ENCODE results near the gene NYNRIN.
A peak's percentile ranks its signal among the peaks of the same experiment; 100 is the strongest.
"Not testable (repeated sequence)": the region's sequence is repeated elsewhere in the genome, so short reads cannot be mapped to it uniquely, and the experiment has no call there.

NYNRIN gene

DNA sequence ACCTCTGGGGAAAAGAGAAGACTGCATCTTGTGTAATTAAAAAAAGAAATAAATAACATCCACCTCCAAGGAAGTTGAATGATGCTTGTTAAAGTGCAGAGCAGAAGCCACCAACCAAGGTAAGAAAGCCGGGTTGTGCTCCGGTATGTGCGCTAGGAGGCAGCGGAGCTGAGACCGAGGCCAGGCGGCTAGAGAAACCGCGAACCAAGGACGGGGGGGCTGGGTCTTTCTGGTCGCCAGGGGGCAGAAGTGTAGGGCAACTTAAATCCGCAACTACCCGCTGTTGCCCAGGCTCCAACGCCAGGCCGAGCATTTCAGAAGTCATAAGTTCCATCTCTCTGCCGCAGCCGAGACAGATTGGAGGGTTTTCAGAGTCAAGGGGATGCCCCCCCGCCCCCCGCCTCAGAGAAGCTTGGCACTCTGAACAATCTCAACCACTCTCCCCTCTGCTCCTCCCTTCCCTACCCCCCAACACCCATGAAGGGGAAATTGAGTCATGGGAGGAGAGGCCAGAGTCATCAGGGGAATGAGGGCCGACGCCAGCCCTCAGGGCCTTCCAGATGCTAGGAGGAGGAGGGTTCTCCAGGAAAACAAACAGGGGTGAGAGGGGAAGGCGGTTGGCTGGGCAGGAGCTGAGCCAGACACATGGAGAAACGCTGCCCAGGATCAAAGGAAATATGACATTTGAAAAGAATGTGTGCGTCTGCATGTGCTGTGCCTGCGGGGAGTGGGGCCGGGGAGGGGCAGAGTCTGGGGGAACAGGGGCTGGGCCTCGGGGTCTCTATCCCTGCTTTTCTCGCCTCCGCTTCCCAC lies 33.0 kb upstream of the NYNRIN start:
- Mint-ChIP-seq H3K4me3 (peak overlapping the region; percentile 42 to 44), H3K9me3 (no peaks in the 10 kb centered on the region), H3K36me3 (ENCODE audit: insufficient read depth) (no peaks in the 10 kb centered on the region), H3K4me1 (ENCODE audit: low read depth in 2 of 2) (peaks cover 25 to 26% of the 10 kb centered on the region in 2 donors), H3K27me3 (peaks cover 68 to 74% of the 10 kb centered on the region in 2 donors), H3K27ac (no peak overlapping the region)
- DNase-seq = peak; percentile 35 to 49 (median 46)
- ATAC-seq (replicated peaks) = peak; percentile 66

DNA sequence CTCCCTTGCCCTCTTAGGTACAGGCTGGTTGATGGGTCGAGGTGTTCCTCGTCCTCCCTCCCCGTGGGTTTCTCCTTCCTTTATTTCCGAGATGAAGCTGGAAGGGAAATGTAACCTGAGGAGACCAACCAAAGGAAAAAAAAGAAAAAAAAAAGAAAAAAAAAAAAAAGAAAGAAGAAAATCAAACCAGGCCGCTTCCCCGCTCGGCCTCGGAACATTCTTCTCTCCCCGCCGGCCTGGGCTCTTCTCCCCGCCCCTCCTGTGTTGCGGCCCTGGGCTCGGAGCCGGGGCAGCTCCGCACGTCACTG lies 32.4 kb upstream of the NYNRIN start:
- no peak overlapping the region for H3K27ac Mint-ChIP-seq
- H3K9me3 Mint-ChIP-seq = no peaks in the 10 kb centered on the region
- peaks cover 63 to 74% of the 10 kb centered on the region in 2 donors for H3K27me3 Mint-ChIP-seq

DNA sequence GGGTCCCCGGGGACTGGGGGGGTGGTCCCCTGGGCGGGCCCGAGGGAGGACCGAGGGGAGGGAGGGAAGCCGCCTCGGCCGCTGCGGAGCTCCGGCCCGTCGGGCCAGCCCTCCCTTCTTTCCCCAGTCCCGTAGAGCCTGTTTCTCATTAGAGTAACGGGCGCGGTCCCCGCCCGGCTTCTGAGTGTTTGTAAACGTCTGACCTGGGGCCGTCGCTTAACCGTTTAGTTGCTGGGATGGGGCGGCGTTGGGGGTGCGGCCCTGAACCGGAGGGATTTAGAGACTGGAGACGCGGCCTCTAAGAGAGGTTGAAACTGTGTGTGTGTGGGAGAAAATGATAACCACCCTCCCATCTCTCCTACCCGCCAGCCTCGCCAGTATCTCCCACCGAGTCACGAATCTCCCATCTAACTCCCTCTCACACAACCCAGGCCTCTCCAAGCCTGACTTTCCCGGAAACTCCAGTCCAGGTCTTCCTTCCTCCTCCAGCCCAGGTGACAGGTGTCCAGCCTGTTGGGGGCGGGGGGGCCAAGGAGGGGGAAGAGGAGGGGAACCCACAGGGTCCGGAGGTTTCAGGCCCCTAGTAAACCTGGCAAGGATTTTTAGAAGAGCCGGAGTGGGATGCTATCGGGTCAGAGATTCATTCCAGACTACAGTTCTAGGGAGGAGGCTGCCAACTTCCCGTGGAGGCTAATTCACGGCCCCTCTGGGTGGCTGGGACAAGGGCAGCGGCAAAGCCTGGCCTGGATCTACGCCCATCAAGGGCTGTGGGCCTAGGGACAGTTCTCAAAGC lies 31.9 kb upstream of the NYNRIN start:
- H3K27me3 Mint-ChIP-seq = peaks cover 57 to 70% of the 10 kb centered on the region in 2 donors
- no peaks in the 10 kb centered on the region for H3K36me3 Mint-ChIP-seq (ENCODE audit: insufficient read depth)
- peak overlapping the region in 1 of 2 donors; percentile 15 for H3K27ac Mint-ChIP-seq
- ATAC-seq (replicated peaks) = peak; percentile 35
- H3K4me1 Mint-ChIP-seq (ENCODE audit: low read depth in 2 of 2) = peaks cover 25 to 26% of the 10 kb centered on the region in 2 donors
- DNase-seq = peak; percentile 12 to 17 (median 17)
- no peaks in the 10 kb centered on the region for H3K9me3 Mint-ChIP-seq
- peak overlapping the region; percentile 65 to 76 for H3K4me3 Mint-ChIP-seq

More for the DNA sequence above, 32.4 kb upstream of the NYNRIN start:
- Mint-ChIP-seq H3K4me3 (peak overlapping the region; percentile 42 to 44), H3K4me1 (ENCODE audit: low read depth in 2 of 2) (peaks cover 25 to 26% of the 10 kb centered on the region in 2 donors), H3K36me3 (ENCODE audit: insufficient read depth) (no peaks in the 10 kb centered on the region)
- ATAC-seq (replicated peaks) (no peak), DNase-seq (no peak)

DNA sequence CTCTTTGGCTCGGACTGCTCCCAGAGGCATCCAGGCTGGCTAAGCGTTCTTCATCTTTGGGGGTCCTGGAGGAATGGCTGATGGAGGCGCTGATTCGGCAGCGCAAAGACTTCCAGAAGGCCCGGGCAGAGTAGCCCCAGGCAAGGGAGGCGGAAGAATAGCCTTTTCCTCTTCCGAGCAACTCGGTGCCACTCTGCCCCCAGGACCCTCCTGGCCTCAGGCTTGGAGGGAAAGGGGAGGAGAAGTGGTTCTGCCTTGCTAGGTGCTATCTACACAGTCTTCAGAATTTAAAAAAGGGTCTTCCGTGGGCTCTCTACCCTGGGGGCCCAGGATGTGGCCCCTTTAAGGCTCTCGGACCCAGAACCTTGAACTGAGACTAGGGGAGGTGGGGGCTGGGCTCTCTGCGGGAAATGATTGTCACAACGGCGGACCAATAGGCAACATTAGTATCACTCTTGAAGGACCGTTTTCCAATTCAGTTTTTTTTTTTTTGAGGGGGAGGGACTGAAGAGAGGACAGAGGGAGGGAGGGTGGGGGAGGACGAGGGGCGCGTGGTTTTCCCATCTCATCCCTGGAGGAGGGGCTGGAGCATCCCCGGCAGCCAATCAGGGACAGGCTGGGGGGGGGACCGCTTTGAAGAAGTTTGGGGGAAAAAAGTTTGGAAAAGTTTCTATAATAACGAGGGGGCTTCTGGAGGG lies 31.1 kb upstream of the NYNRIN start, which contains the start of gene NFATC4:
Gene NFATC4 (plus strand): TSS at position 671 of the 698 bp plus-strand sequence. CDS start 157 bp downstream, outside the sequence.
- Mint-ChIP-seq H3K4me3 (peak within 1 kb of the TSS; percentile 70 to 78), H3K27ac (peak within 1 kb of the TSS; percentile 20 to 54)

DNA sequence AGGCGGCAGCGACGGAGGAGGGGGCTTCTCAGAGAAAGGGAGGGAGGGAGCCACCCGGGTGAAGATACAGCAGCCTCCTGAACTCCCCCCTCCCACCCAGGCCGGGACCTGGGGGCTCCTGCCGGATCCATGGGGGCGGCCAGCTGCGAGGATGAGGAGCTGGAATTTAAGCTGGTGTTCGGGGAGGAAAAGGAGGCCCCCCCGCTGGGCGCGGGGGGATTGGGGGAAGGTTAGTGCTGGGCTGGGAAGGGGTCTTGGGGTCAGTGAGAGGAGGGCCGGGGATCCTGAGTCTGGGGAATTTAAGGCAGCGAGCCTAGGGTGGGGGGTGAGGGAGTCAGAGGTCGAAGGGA lies 30.6 kb upstream of the NYNRIN start:
- H3K9me3 Mint-ChIP-seq = no peaks in the 10 kb centered on the region
- peak overlapping the region; percentile 65 to 76 for H3K4me3 Mint-ChIP-seq
- no peak overlapping the region for H3K27ac Mint-ChIP-seq
- peaks cover 25 to 26% of the 10 kb centered on the region in 2 donors for H3K4me1 Mint-ChIP-seq (ENCODE audit: low read depth in 2 of 2)
- DNase-seq (no peak), ATAC-seq (replicated peaks) (no peak)
- H3K36me3 Mint-ChIP-seq (ENCODE audit: insufficient read depth) = no peaks in the 10 kb centered on the region
- H3K27me3 Mint-ChIP-seq = peaks cover 48 to 70% of the 10 kb centered on the region in 2 donors

More for the DNA sequence above, 31.1 kb upstream of the NYNRIN start, which contains the start of gene NFATC4:
- no peak for DNase-seq
- no peaks in the 10 kb centered on the region for H3K9me3 Mint-ChIP-seq
- peaks cover 25 to 26% of the 10 kb centered on the region in 2 donors for H3K4me1 Mint-ChIP-seq (ENCODE audit: low read depth in 2 of 2)
- ATAC-seq (replicated peaks) = no peak
- H3K36me3 Mint-ChIP-seq (ENCODE audit: insufficient read depth) = no peaks in the 10 kb centered on the region
- peaks cover 53 to 70% of the 10 kb centered on the region in 2 donors for H3K27me3 Mint-ChIP-seq

DNA sequence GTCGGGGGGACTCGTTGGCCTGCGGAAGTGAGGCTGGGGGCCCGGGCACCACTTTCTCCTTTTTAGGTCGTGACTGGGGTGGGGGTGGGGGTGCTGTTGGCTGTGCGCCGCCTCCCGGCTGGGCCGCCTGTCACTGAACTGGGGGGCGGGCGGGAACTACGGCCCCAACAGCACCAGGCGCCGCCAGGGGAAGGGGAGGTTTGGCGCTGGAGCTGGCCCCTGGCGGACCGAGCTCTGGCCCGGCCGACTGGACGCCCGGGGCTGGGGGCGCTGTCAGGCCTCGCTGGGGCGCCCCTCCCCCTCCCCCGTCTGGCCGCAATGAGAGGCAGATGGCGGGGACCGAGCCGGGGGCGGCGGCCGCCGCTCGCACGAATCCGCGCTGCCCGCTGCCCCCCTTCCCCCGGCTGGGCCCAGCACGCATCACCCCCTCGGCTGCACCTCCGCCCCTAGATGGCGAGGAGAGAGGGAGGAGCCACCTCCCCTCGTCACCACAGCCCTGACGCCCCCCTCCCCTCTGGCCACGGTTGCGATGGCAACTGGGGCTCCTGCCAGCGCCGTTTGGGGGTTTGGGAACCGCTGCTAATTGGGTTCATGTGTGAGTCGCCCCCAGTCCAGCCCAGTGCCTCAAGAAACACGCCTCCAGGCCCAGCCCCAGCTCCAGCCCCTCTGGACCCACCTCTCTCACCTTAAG lies 30.1 kb upstream of the NYNRIN start:
- H3K4me1 Mint-ChIP-seq (ENCODE audit: low read depth in 2 of 2) = peaks cover 25 to 26% of the 10 kb centered on the region in 2 donors
- no peaks in the 10 kb centered on the region for H3K36me3 Mint-ChIP-seq (ENCODE audit: insufficient read depth)
- peak overlapping the region; percentile 70 to 78 for H3K4me3 Mint-ChIP-seq
- peak; percentile 67 for ATAC-seq (replicated peaks)
- H3K27me3 Mint-ChIP-seq = peaks cover 46 to 70% of the 10 kb centered on the region in 2 donors
- DNase-seq = peak; percentile 43 to 48 (median 47)
- H3K27ac Mint-ChIP-seq = peak overlapping the region; percentile 20 to 54
- no peaks in the 10 kb centered on the region for H3K9me3 Mint-ChIP-seq

DNA sequence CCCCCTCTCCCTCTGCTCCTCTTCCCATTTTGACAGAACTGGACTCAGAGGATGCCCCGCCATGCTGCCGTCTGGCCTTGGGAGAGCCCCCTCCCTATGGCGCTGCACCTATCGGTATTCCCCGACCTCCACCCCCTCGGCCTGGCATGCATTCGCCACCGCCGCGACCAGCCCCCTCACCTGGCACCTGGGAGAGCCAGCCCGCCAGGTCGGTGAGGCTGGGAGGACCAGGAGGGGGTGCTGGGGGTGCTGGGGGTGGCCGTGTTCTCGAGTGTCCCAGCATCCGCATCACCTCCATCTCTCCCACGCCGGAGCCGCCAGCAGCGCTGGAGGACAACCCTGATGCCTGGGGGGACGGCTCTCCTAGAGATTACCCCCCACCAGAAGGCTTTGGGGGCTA lies 29.3 kb upstream of the NYNRIN start:
- ATAC-seq (replicated peaks) (no peak), DNase-seq (no peak)
- peaks cover 53 to 78% of the 10 kb centered on the region in 2 donors for H3K27me3 Mint-ChIP-seq
- H3K4me3 Mint-ChIP-seq = peak overlapping the region; percentile 70 to 78
- H3K9me3 Mint-ChIP-seq = no peaks in the 10 kb centered on the region
- H3K36me3 Mint-ChIP-seq (ENCODE audit: insufficient read depth) = no peaks in the 10 kb centered on the region
- H3K27ac Mint-ChIP-seq = peak overlapping the region; percentile 20 to 54
- H3K4me1 Mint-ChIP-seq (ENCODE audit: low read depth in 2 of 2) = peaks cover 25 to 26% of the 10 kb centered on the region in 2 donors

DNA sequence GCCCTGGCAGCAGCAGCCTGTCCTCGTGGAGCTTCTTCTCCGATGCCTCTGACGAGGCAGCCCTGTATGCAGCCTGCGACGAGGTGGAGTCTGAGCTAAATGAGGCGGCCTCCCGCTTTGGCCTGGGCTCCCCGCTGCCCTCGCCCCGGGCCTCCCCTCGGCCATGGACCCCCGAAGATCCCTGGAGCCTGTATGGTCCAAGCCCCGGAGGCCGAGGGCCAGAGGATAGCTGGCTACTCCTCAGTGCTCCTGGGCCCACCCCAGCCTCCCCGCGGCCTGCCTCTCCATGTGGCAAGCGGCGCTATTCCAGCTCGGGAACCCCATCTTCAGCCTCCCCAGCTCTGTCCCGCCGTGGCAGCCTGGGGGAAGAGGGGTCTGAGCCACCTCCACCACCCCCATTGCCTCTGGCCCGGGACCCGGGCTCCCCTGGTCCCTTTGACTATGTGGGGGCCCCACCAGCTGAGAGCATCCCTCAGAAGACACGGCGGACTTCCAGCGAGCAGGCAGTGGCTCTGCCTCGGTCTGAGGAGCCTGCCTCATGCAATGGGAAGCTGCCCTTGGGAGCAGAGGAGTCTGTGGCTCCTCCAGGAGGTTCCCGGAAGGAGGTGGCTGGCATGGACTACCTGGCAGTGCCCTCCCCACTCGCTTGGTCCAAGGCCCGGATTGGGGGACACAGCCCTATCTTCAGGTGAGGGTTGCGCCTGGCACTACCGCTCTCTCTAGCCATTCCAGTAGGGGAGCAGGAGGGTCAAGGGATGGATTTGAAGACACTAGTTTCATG lies 28.7 kb upstream of the NYNRIN start:
- H3K27ac Mint-ChIP-seq = no peak overlapping the region
- H3K4me3 Mint-ChIP-seq = no peak overlapping the region
- no peak for DNase-seq

DNA sequence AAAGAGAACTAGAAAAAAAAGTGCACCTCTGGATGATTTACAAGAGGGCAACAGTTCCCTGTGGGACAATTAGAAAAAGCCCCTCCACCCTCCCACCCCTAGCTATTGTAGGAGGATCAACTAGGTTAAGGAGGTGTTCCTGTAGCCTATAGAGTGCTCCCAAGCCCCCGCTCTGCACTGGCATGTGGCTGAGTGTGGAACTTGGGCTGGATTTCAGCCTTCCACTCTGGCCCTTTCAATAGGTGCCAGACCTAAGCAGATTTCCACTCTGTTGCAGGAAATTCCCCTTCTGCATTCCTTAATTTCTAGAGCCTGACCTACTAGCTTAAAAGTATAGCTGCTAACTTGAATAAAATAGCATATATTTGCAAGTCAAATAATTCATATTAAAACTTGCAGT lies 28.1 kb upstream of the NYNRIN start:
- Mint-ChIP-seq H3K27ac (no peak overlapping the region), H3K4me3 (no peak overlapping the region), H3K27me3 (peaks cover 52 to 76% of the 10 kb centered on the region in 2 donors), H3K36me3 (ENCODE audit: insufficient read depth) (no peaks in the 10 kb centered on the region), H3K9me3 (no peaks in the 10 kb centered on the region), H3K4me1 (ENCODE audit: low read depth in 2 of 2) (peaks cover 21 to 23% of the 10 kb centered on the region in 2 donors)
- no peak for ATAC-seq (replicated peaks)
- no peak for DNase-seq

More for the DNA sequence above, 28.7 kb upstream of the NYNRIN start:
- no peaks in the 10 kb centered on the region for H3K9me3 Mint-ChIP-seq
- H3K27me3 Mint-ChIP-seq = peaks cover 53 to 76% of the 10 kb centered on the region in 2 donors
- H3K36me3 Mint-ChIP-seq (ENCODE audit: insufficient read depth) = no peaks in the 10 kb centered on the region
- H3K4me1 Mint-ChIP-seq (ENCODE audit: low read depth in 2 of 2) = peaks cover 25 to 26% of the 10 kb centered on the region in 2 donors
- ATAC-seq (replicated peaks) = no peak

DNA sequence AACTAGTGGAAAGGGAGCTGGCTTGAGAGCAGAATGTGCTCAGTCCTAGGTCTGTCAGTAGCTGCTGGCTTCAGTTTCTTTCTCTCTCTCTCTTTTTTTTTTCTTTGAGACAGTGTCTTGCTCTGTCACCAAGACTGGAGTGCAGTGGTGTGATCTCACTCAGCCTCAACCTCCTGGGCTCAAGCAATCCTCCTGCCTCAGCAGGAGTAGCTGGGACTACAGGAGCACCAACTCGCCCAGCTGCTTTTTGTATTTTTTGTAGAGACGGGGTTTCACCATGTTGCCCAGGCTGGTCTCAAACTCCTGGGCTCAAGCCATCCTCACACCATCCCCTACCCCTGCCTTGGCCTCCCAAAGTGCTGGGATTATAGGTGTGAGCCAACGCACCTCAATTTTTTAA lies 27.2 kb upstream of the NYNRIN start:
- Mint-ChIP-seq H3K4me1 (ENCODE audit: low read depth in 2 of 2) (peaks cover 16 to 20% of the 10 kb centered on the region in 2 donors), H3K27me3 (peaks cover 47 to 76% of the 10 kb centered on the region in 2 donors)
- H3K27ac Mint-ChIP-seq; DNase-seq; H3K9me3 Mint-ChIP-seq; ATAC-seq (replicated peaks); H3K4me3 Mint-ChIP-seq; H3K36me3 Mint-ChIP-seq (ENCODE audit: insufficient read depth): not testable (repeated sequence)

DNA sequence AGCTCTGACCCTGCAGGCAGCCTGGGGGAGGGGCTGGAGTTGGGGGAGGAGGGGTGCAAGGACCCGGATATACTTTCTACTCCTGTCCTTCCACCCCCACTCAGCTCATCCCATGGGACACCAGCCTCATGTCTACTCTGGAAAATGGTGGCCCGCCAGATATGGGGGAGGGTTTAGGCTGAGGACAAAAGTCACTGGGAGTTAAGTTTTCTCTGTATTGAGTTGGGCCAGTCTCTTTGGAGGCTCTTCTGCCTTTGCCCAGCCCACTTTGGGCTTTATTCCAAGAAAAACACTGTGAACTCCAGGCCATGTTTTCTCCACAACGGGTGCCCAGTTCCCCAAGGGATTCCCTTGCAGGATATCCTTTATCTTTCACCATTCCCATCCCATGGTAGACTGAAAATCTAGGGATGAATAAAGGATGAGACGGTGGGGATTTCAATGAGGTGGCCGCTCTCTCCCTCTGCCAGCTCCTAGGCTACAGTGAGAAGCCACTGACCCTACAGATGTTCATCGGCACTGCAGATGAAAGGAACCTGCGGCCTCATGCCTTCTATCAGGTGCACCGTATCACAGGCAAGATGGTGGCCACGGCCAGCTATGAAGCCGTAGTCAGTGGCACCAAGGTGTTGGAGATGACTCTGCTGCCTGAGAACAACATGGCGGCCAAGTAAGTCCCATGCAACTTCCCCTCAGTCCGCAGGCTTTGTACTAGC lies 25.9 kb upstream of the NYNRIN start:
- no peak for ATAC-seq (replicated peaks)
- H3K4me3 Mint-ChIP-seq = no peak overlapping the region
- peaks cover 35 to 75% of the 10 kb centered on the region in 2 donors for H3K27me3 Mint-ChIP-seq
- no peaks in the 10 kb centered on the region for H3K36me3 Mint-ChIP-seq (ENCODE audit: insufficient read depth)
- H3K4me1 Mint-ChIP-seq (ENCODE audit: low read depth in 2 of 2) = peaks cover 5 to 9% of the 10 kb centered on the region in 2 donors
- no peaks in the 10 kb centered on the region for H3K9me3 Mint-ChIP-seq
- DNase-seq = no peak
- H3K27ac Mint-ChIP-seq = no peak overlapping the region

All from effector memory CD8-positive, alpha-beta T cell (primary cell).